GM12878 (cell line): ENCODE data around the gene GAREM2. TPM values are rescaled to one million over a fixed set of nuclear protein-coding genes. Genes with fewer than 3 reads are reported as not detected.
A peak's percentile ranks its signal among the peaks of the same experiment; 100 is the strongest.

Experiments used
- ATAC-seq: fragments of 200-7000 bp; cut with Tn5 transposase; 3 replicates; pipeline ENCODE4 v1.9.1; 2020; ENCODE audit warnings: mild to moderate bottlenecking, moderate library complexity
- BruUV-seq: library from RNA; stranded (reverse); fragments of 400-500 nt; replicated peaks from 2 replicates; lab custom pipeline; 2021; lab: Mats Ljungman, UMichigan
- CTCF ChIA-PET: fragments of 300-600 bp; sonication (Branson Sonifier 250); formaldehyde crosslinking; extraction: SDS; loops from one replicate; lab custom pipeline; 2021; ENCODE audit warnings: inconsistent platforms; lab: Yijun Ruan, JAX
- POLR2A ChIA-PET: fragments of 350-600 bp; formaldehyde crosslinking; extraction: SDS; loops from one replicate; lab custom pipeline; 2021; ENCODE audit warnings: inconsistent platforms; lab: Charles Lee
- RAD21 ChIA-PET: fragments of 300-600 bp; sonication (Branson Sonifier 250); formaldehyde crosslinking; loops from one replicate; lab custom pipeline; 2023; ENCODE audit warnings: antibody characterized with exemption; ENCODE audit not compliant: unreplicated experiment; lab: Charles Lee
- SMC1A ChIA-PET: fragments of 300-600 bp; sonication (Branson Sonifier 250); formaldehyde crosslinking; loops from one replicate; lab custom pipeline; 2023; ENCODE audit not compliant: unreplicated experiment, uncharacterized antibody; lab: Charles Lee
- DNase-seq: peaks from one replicate; pipeline ENCODE4 v3.0.0-alpha.2; 2011; ENCODE audit warnings: low read depth, low spot score
- FAIRE-seq: peaks from 3 replicates; lab custom pipeline; 2011; peaks lifted over from hg19 to GRCh38; lab: Jason Lieb, UNC
- H2AFZ ChIP-seq: 2 replicates; pipeline ENCODE4 v1.6.0; 2011; ENCODE audit warnings: low read depth, low read length, control low read depth; ENCODE audit not compliant: control insufficient read depth
- H3K27ac ChIP-seq: 2 replicates; pipeline ENCODE4 v1.5.1; 2011; ENCODE audit warnings: control low read depth; ENCODE audit not compliant: control insufficient read depth, insufficient read depth
- H3K27me3 ChIP-seq, 2 experiments: replicated peaks in 1 of 2; 2 replicates each; pipeline versions ENCODE4 v1.6.0 to v1.6.1; 2011; ENCODE audit warnings: low read length in 1 of 2; ENCODE audit not compliant: control insufficient read depth in 2 of 2, insufficient read depth in 2 of 2
- H3K36me3 ChIP-seq, 2 experiments: 2 replicates each; pipeline ENCODE4 v1.5.1; 2011; ENCODE audit warnings: low read length in 1 of 2; ENCODE audit not compliant: control insufficient read depth in 2 of 2, insufficient read depth in 2 of 2
- H3K4me1 ChIP-seq: 2 replicates; pipeline ENCODE4 v1.6.1; 2011; ENCODE audit warnings: mild to moderate bottlenecking, low read length, moderate library complexity, mixed read lengths; ENCODE audit not compliant: control insufficient read depth, insufficient read depth
- H3K4me2 ChIP-seq: 2 replicates; pipeline ENCODE4 v1.6.0; 2011; ENCODE audit warnings: control low read depth; ENCODE audit not compliant: control insufficient read depth, insufficient read depth
- H3K4me3 ChIP-seq: fragments of 200-600 bp; sonication (generic); 2 replicates; pipeline ENCODE4 v1.5.1; 2016
- H3K79me2 ChIP-seq: 2 replicates; pipeline ENCODE4 v1.6.0; 2011; ENCODE audit warnings: low read length; ENCODE audit not compliant: control insufficient read depth, insufficient read depth
- H3K9ac ChIP-seq: 2 replicates; pipeline ENCODE4 v1.8.0; 2011; ENCODE audit warnings: low read length, control low read depth, mixed read lengths; ENCODE audit not compliant: control insufficient read depth, insufficient read depth
- H3K9me3 ChIP-seq: replicated peaks from 3 replicates; pipeline ENCODE4 v1.5.1; 2011; ENCODE audit warnings: mild to moderate bottlenecking, low read length; ENCODE audit not compliant: control insufficient read depth, insufficient read depth
- H4K20me1 ChIP-seq: 2 replicates; pipeline ENCODE4 v1.6.0; 2011; ENCODE audit not compliant: control insufficient read depth, insufficient read depth
- SPI1 ChIP-seq: IDR thresholded peaks from 2 replicates; pipeline ENCODE4 v1.6.1; 2011; ENCODE audit warnings: low read depth, mild to moderate bottlenecking, low read length, moderate library complexity, borderline replicate concordance; ENCODE audit not compliant: insufficient read depth
- TCF3 ChIP-seq: IDR thresholded peaks from 2 replicates; pipeline ENCODE4 v1.6.1; 2012; ENCODE audit warnings: low read depth, mild to moderate bottlenecking, low read length, borderline replicate concordance; ENCODE audit not compliant: insufficient read depth
- WGBS: methylation state at CpG from one replicate; pipeline ENCODE4 v1.1.6; 2016; ENCODE audit warnings: low lambda C conversion rate; ENCODE audit not compliant: insufficient replicate concordance, insufficient coverage; ENCODE audit errors: missing lambda C conversion rate; 5-methylcytosine and 5-hydroxymethylcytosine counted together
- in situ Hi-C: fragments of 300-500 bp; cut with MboI; formaldehyde crosslinking; loops from 9 replicates; pipeline ENCODE4 v1.14.3; 2018; ENCODE audit warnings: mixed read lengths
- intact Hi-C: fragments of 100-400 bp; cut with micrococcal nuclease; formaldehyde crosslinking; loops from one replicate; pipeline ENCODE4 v1.14.2; 2022; ENCODE audit not compliant: unreplicated experiment
- polyA plus RNA-seq, 11 experiments: library from polyadenylated mRNA; depleted of rRNA in 4 of 11; unstranded in 6 of 11; stranded (reverse) in 5 of 11; fragments of >200 nt; fragmentation: Nextera tagmentation in 4 of 11; fragmentation: Illumina TruSeq in 1 of 11; extraction: Ambion mirVana in 4 of 11; extraction: Trizol in 1 of 11; gene quantifications; 1 replicate in 1 of 11; 2 replicates in 10 of 11; pipeline versions ENCODE4 v1.2.1 to v1.2.3, GENCODE V29; 2011 to 2016; ENCODE audit warnings: inconsistent platforms in 2 of 11, missing spikeins in 2 of 11, low read depth in 1 of 11
- total RNA-seq, 4 experiments: library from RNA; depleted of rRNA in 3 of 4; stranded (reverse); fragments of >200 nt in 3 of 4; fragmentation: Illumina TruSeq in 1 of 4; extraction: Trizol in 1 of 4; gene quantifications; 2 replicates each; pipeline versions ENCODE4 v1.2.1 to v1.2.3, GENCODE V29; 2013 to 2021
- TF ChIP-seq, protein P1 (sequence below): fragments of 450-650 bp; IDR thresholded peaks from 2 replicates; pipeline ENCODE4 v1.6.1; 2016; ENCODE audit warnings: mild to moderate bottlenecking, moderate library complexity, borderline replicate concordance

The GAREM2 gene
- total and polyA plus RNA-seq, 10 of the 15 experiments (the other 5 are each of a cell fraction or from before 2014, with no cell fraction given) = 0.06 to 1.4 (median 0.44) TPM

DNA sequence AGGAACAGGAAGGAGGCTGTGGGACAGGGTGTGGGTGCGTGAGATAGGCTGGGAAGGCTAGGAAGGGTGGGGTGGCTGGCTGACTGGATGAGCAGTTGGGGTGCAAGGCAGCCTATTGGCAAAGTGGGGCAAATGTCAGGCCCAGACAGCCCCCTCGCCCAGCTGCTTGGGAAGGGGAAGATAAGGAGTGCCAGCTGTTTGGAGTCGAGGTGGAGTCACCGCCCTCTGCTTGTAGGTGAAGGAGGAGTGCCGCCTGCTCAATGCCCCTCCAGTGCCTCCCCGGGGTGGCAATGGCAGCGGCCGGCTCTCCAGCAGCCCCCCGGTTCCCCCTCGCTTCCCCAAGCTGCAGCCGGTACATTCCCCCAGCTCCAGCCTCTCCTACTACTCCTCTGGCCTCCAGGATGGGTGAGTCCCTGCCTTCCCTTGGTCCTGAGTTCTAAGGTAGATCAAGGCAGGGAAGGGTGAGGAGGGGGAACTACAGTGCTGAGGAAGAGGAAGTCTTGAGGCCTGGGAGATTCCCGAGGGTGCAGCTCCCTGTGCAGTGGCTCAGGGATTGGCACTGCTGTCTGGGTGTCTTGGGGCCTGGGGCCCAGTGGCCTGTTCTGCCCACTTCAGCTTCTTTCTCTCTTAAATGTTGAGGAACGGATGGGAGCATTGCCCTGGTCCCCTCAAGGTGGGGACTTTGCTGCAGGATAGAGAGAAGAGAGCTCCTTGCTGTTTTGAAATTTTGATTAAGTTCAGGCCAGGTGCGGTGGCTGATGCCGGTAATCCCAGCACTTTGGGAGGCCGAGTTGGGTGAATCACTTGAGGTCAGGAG is 13.3 kb downstream of the GAREM2 start:
- Histone ChIP-seq H3K4me3 (peak overlapping the region; percentile 68; the same call in 1 of the 2 replicates), H2AFZ (no peak overlapping the region), H3K4me2 (peak overlapping the region; percentile 38), H3K27me3 (peaks cover 0 to 2% of the 10 kb centered on the region in 2 experiments; a peak in 1 of 4 replicates), H3K27ac (no peak overlapping the region), H3K4me1 (no peaks in the 10 kb centered on the region), H3K9me3 (no peaks in the 10 kb centered on the region), H3K9ac (no peak overlapping the region), H3K36me3 (peaks cover under 1 to 7% of the 10 kb centered on the region in 2 experiments; a peak in 3 of 4 replicates), H4K20me1 (no peaks in the 10 kb centered on the region), H3K79me2 (no peaks in the 10 kb centered on the region)
- in situ Hi-C loops = no loop called here
- ChIA-PET POLR2A (no interaction called here), RAD21 (no interaction called here), CTCF (interaction anchor here (0.6 to 1.8 kb wide), 5 partner anchors 10 to 270 kb away, joined by 3 to 5 read pairs (median 4); no protein-coding TSS in a partner anchor), SMC1A (interaction anchor here (1.0 to 1.5 kb wide), 2 partner anchors 14 to 57 kb away, joined by 3 read pairs; no protein-coding TSS in a partner anchor)
- ATAC-seq (no peak), DNase-seq (no peak), FAIRE-seq (no peak)
- intact Hi-C loops = no loop called here
- WGBS = 68% methylated on average over 16 of the region's 16 CpGs
- TF ChIP-seq, protein P1, sequence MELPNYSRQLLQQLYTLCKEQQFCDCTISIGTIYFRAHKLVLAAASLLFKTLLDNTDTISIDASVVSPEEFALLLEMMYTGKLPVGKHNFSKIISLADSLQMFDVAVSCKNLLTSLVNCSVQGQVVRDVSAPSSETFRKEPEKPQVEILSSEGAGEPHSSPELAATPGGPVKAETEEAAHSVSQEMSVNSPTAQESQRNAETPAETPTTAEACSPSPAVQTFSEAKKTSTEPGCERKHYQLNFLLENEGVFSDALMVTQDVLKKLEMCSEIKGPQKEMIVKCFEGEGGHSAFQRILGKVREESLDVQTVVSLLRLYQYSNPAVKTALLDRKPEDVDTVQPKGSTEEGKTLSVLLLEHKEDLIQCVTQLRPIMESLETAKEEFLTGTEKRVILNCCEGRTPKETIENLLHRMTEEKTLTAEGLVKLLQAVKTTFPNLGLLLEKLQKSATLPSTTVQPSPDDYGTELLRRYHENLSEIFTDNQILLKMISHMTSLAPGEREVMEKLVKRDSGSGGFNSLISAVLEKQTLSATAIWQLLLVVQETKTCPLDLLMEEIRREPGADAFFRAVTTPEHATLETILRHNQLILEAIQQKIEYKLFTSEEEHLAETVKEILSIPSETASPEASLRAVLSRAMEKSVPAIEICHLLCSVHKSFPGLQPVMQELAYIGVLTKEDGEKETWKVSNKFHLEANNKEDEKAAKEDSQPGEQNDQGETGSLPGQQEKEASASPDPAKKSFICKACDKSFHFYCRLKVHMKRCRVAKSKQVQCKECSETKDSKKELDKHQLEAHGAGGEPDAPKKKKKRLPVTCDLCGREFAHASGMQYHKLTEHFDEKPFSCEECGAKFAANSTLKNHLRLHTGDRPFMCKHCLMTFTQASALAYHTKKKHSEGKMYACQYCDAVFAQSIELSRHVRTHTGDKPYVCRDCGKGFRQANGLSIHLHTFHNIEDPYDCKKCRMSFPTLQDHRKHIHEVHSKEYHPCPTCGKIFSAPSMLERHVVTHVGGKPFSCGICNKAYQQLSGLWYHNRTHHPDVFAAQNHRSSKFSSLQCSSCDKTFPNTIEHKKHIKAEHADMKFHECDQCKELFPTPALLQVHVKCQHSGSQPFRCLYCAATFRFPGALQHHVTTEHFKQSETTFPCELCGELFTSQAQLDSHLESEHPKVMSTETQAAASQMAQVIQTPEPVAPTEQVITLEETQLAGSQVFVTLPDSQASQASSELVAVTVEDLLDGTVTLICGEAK = no peak
- TF ChIP-seq SPI1 (peak; percentile 15; the same call in 1 of the 2 replicates), TCF3 (no peak)
- no TSS peak for BruUV-seq
